Mesenchymal stem cell (in vitro differentiated cells and primary cell): ENCODE results near the gene CREB3L4.
A peak's percentile ranks its signal among the peaks of the same experiment; 100 is the strongest.

Experiments
- DNase-seq: peaks from one replicate; pipeline ENCODE4 v3.0.0-alpha.2; 2013
- H2AFZ ChIP-seq: one replicate; pipeline ENCODE4 v1.6.1; 2013; ENCODE audit warnings: low read depth, mild to moderate bottlenecking, control low read depth, inconsistent platforms, low read length, moderate library complexity
- H2AK5ac ChIP-seq: 2 replicates; pipeline ENCODE4 v1.6.1; 2013; ENCODE audit warnings: low read length, moderate library complexity, mild to moderate bottlenecking, inconsistent platforms; ENCODE audit not compliant: severe bottlenecking
- H2BK120ac ChIP-seq: one replicate; pipeline ENCODE4 v1.6.1; 2013; ENCODE audit warnings: low read depth, mild to moderate bottlenecking, inconsistent platforms, low read length, moderate library complexity
- H2BK12ac ChIP-seq, 2 experiments: one replicate each; pipeline ENCODE4 v1.6.1; 2013; ENCODE audit warnings: inconsistent platforms in 2 of 2, low read length in 2 of 2, mild to moderate bottlenecking in 2 of 2, moderate library complexity in 2 of 2, control low read depth in 1 of 2
- H2BK15ac ChIP-seq: one replicate; pipeline ENCODE4 v1.6.1; 2013; ENCODE audit warnings: mild to moderate bottlenecking, low read depth, inconsistent platforms; ENCODE audit not compliant: poor library complexity, severe bottlenecking
- H2BK5ac ChIP-seq: 2 replicates; pipeline ENCODE4 v1.6.1; 2013; ENCODE audit warnings: low read depth, mild to moderate bottlenecking, low read length, control low read depth, inconsistent platforms; ENCODE audit not compliant: poor library complexity, severe bottlenecking
- H3K14ac ChIP-seq, 2 experiments: one replicate each; pipeline ENCODE4 v1.6.1; 2013; ENCODE audit warnings: inconsistent platforms in 2 of 2, low read length in 2 of 2, control low read depth in 1 of 2, mild to moderate bottlenecking in 1 of 2, moderate library complexity in 1 of 2
- H3K18ac ChIP-seq, 2 experiments: one replicate each; pipeline ENCODE4 v1.6.1; 2013; ENCODE audit warnings: inconsistent platforms in 2 of 2, low read length in 2 of 2, control low read depth in 1 of 2, low read depth in 1 of 2, mild to moderate bottlenecking in 1 of 2
- H3K23ac ChIP-seq, 2 experiments: one replicate each; pipeline ENCODE4 v1.6.1; 2013; ENCODE audit warnings: inconsistent platforms in 2 of 2, low read length in 2 of 2, mild to moderate bottlenecking in 2 of 2, moderate library complexity in 2 of 2, control low read depth in 1 of 2
- H3K27ac ChIP-seq: 2 replicates; pipeline ENCODE4 v1.5.1; 2013; ENCODE audit warnings: mild to moderate bottlenecking, moderate library complexity, low read length, control low read depth, inconsistent platforms; ENCODE audit not compliant: poor library complexity, severe bottlenecking
- H3K27me3 ChIP-seq, 2 experiments: 2 replicates each; pipeline versions ENCODE4 v1.6.1 to v1.7.0; 2013; ENCODE audit warnings: low read length in 2 of 2, mild to moderate bottlenecking in 2 of 2, moderate library complexity in 2 of 2, control low read depth in 1 of 2, inconsistent platforms in 1 of 2; ENCODE audit not compliant: control insufficient read depth in 1 of 2, insufficient read depth in 1 of 2
- H3K36me3 ChIP-seq, 2 experiments: 2 replicates each; pipeline versions ENCODE4 v1.6.1 to v1.7.0; 2013; ENCODE audit warnings: low read length in 2 of 2, control low read depth in 1 of 2, inconsistent platforms in 1 of 2, low read depth in 1 of 2, mild to moderate bottlenecking in 1 of 2; ENCODE audit not compliant: insufficient read depth in 2 of 2, control insufficient read depth in 1 of 2
- H3K4ac ChIP-seq, 2 experiments: one replicate each; pipeline ENCODE4 v1.6.1; 2013; ENCODE audit warnings: inconsistent platforms in 2 of 2, low read length in 2 of 2, mild to moderate bottlenecking in 2 of 2, moderate library complexity in 2 of 2, control low read depth in 1 of 2, low read depth in 1 of 2
- H3K4me1 ChIP-seq: 2 replicates; pipeline ENCODE4 v1.6.1; 2013; ENCODE audit warnings: low read depth, low read length, control low read depth; ENCODE audit not compliant: control insufficient read depth, insufficient read depth
- H3K4me2 ChIP-seq: 2 replicates; pipeline ENCODE4 v1.6.1; 2013; ENCODE audit warnings: low read length, mild to moderate bottlenecking, inconsistent platforms; ENCODE audit not compliant: poor library complexity, severe bottlenecking
- H3K4me3 ChIP-seq, 2 experiments: 2 replicates each; pipeline versions ENCODE4 v1.5.1 to v1.7.0; 2013; ENCODE audit warnings: low read length in 2 of 2, mild to moderate bottlenecking in 2 of 2, control low read depth in 1 of 2, low read depth in 1 of 2; ENCODE audit not compliant: insufficient read depth in 1 of 2
- H3K79me1 ChIP-seq: replicated peaks from 2 replicates; pipeline ENCODE4 v1.6.1; 2013; ENCODE audit warnings: mild to moderate bottlenecking, control low read depth, low read length, inconsistent platforms; ENCODE audit not compliant: poor library complexity, severe bottlenecking
- H3K9ac ChIP-seq: 2 replicates; pipeline ENCODE4 v1.7.0; 2013; ENCODE audit warnings: mild to moderate bottlenecking, low read length, moderate library complexity
- H3K9me3 ChIP-seq: 2 replicates; pipeline ENCODE4 v1.7.0; 2013; ENCODE audit warnings: mild to moderate bottlenecking, low read length; ENCODE audit not compliant: control insufficient read depth
- H4K8ac ChIP-seq: one replicate; pipeline ENCODE4 v1.6.1; 2013; ENCODE audit warnings: inconsistent platforms, mild to moderate bottlenecking, low read length, moderate library complexity
- H4K91ac ChIP-seq: one replicate; pipeline ENCODE4 v1.6.1; 2013; ENCODE audit warnings: mild to moderate bottlenecking, low read length, inconsistent platforms
- WGBS: methylation state at CpG from one replicate; pipeline ENCODE4 v1.1.7; 2013; ENCODE audit warnings: mixed read lengths; 5-methylcytosine and 5-hydroxymethylcytosine counted together

Gene CREB3L4

GRCh38 chr1:153926405-153926804, 41.3 kb upstream of the CREB3L4 start:
- peak overlapping the region; percentile 21 for H2BK15ac ChIP-seq
- no peak overlapping the region for H3K27ac ChIP-seq
- no peak for DNase-seq
- H3K9me3 ChIP-seq: no peaks in the 10 kb centered on the region
- H2BK12ac ChIP-seq: no peak overlapping the region
- no peak overlapping the region for H2BK120ac ChIP-seq
- H3K4ac ChIP-seq: no peak overlapping the region
- H3K4me3 ChIP-seq: no peak overlapping the region
- WGBS: 92% methylated on average over 4 of the region's 4 CpGs
- no peak overlapping the region for H2BK5ac ChIP-seq
- no peak overlapping the region for H3K18ac ChIP-seq
- no peak overlapping the region for H3K4me2 ChIP-seq
- no peak overlapping the region for H2AK5ac ChIP-seq
- no peak overlapping the region for H4K8ac ChIP-seq
- no peak overlapping the region for H3K9ac ChIP-seq
- no peak overlapping the region for H3K14ac ChIP-seq
- no peaks in the 10 kb centered on the region for H3K79me1 ChIP-seq
- no peak overlapping the region for H2AFZ ChIP-seq
- H3K27me3 ChIP-seq: no peaks in the 10 kb centered on the region
- peaks cover 5% of the 10 kb centered on the region for H3K4me1 ChIP-seq
- H3K36me3 ChIP-seq: peaks cover 16 to 22% of the 10 kb centered on the region in 2 experiments
- no peak overlapping the region for H4K91ac ChIP-seq
- H3K23ac ChIP-seq: no peak overlapping the region

- H3K9ac ChIP-seq: no peak overlapping the region
Observed at GRCh38 chr1:153928245-153928644, 39.5 kb upstream of the CREB3L4 start.

GRCh38 chr1:153928791-153929341, 38.8 kb upstream of the CREB3L4 start:
- Histone ChIP-seq H3K27me3 (no peaks in the 10 kb centered on the region), H4K8ac (peak overlapping the region; percentile 80), H3K36me3 (peaks cover 36 to 42% of the 10 kb centered on the region in 2 experiments), H2BK15ac (peak overlapping the region; percentile 39), H3K18ac (peak overlapping the region; percentile 50 to 91), H3K9me3 (no peaks in the 10 kb centered on the region), H3K4ac (peak overlapping the region in 1 of 2 experiments; percentile 73), H3K4me3 (peak overlapping the region in 1 of 2 experiments; percentile 32), H2BK5ac (no peak overlapping the region), H2BK120ac (no peak overlapping the region), H3K23ac (no peak overlapping the region), H3K4me2 (no peak overlapping the region), H2BK12ac (peak overlapping the region; percentile 20 to 65), H3K79me1 (peaks cover 1% of the 10 kb centered on the region), H3K9ac (no peak overlapping the region), H3K4me1 (peaks cover 4% of the 10 kb centered on the region), H3K14ac (peak overlapping the region in 1 of 2 experiments; percentile 71), H3K27ac (no peak overlapping the region), H2AK5ac (no peak overlapping the region), H2AFZ (no peak overlapping the region), H4K91ac (no peak overlapping the region)
- WGBS: no CpG with 5 or more reads among the region's 4 CpGs
- peak; percentile 85 for DNase-seq

More at GRCh38 chr1:153928245-153928644, 39.5 kb upstream of the CREB3L4 start:
- Histone ChIP-seq H3K27ac (no peak overlapping the region), H2BK5ac (no peak overlapping the region), H3K18ac (peak overlapping the region in 1 of 2 experiments; percentile 50), H3K23ac (no peak overlapping the region), H4K91ac (peak overlapping the region; percentile 46), H2AFZ (no peak overlapping the region), H3K9me3 (no peaks in the 10 kb centered on the region), H4K8ac (no peak overlapping the region), H2BK120ac (no peak overlapping the region), H3K4ac (no peak overlapping the region), H3K79me1 (peaks cover 1% of the 10 kb centered on the region), H3K4me1 (peaks cover 4% of the 10 kb centered on the region), H3K36me3 (peaks cover 30 to 36% of the 10 kb centered on the region in 2 experiments), H2AK5ac (no peak overlapping the region), H2BK12ac (peak overlapping the region in 1 of 2 experiments; percentile 51), H2BK15ac (no peak overlapping the region), H3K4me3 (no peak overlapping the region), H3K14ac (peak overlapping the region in 1 of 2 experiments; percentile 10), H3K27me3 (no peaks in the 10 kb centered on the region), H3K4me2 (no peak overlapping the region)
- no peak for DNase-seq
- 71% methylated on average over 1 of the region's 1 CpG for WGBS

- H4K91ac ChIP-seq: no peak overlapping the region
- peak overlapping the region; percentile 30 to 91 for H3K18ac ChIP-seq
- peak overlapping the region in 1 of 2 experiments; percentile 73 for H3K4ac ChIP-seq
- no peak for DNase-seq
- H3K4me1 ChIP-seq: peaks cover 4% of the 10 kb centered on the region
- no peak overlapping the region for H3K14ac ChIP-seq
- H4K8ac ChIP-seq: no peak overlapping the region
- no peak overlapping the region for H3K4me3 ChIP-seq
- 95% methylated on average over 4 of the region's 5 CpGs for WGBS
- peaks cover 42 to 47% of the 10 kb centered on the region in 2 experiments for H3K36me3 ChIP-seq
- H2BK12ac ChIP-seq: peak overlapping the region; percentile 20 to 65
- H2AK5ac ChIP-seq: no peak overlapping the region
- H2BK5ac ChIP-seq: no peak overlapping the region
- peaks cover 1% of the 10 kb centered on the region for H3K79me1 ChIP-seq
- no peak overlapping the region for H3K23ac ChIP-seq
- peak overlapping the region; percentile 42 for H2BK120ac ChIP-seq
- H3K9me3 ChIP-seq: no peaks in the 10 kb centered on the region
- no peaks in the 10 kb centered on the region for H3K27me3 ChIP-seq
- H3K4me2 ChIP-seq: no peak overlapping the region
- peak overlapping the region; percentile 39 for H2BK15ac ChIP-seq
- H3K9ac ChIP-seq: no peak overlapping the region
- H3K27ac ChIP-seq: no peak overlapping the region
- no peak overlapping the region for H2AFZ ChIP-seq
Observed at GRCh38 chr1:153929426-153929825, 38.3 kb upstream of the CREB3L4 start.
